K562 (cell line): ENCODE measurements around the gene CD84. TPM values are rescaled to one million over a fixed set of nuclear protein-coding genes. Genes with fewer than 3 reads are reported as not detected.

Experiments used
- BMI1 ChIP-seq: fragments of 150-350 bp; IDR thresholded peaks from 2 replicates; pipeline ENCODE4 v1.6.1; 2014; ENCODE audit warnings: low read length
- EP400 ChIP-seq: fragments of 450-650 bp; IDR thresholded peaks from 2 replicates; pipeline ENCODE4 v1.6.1; 2017; ENCODE audit warnings: antibody characterized with exemption, mild to moderate bottlenecking, moderate library complexity
- ETV5 ChIP-seq: sonication (generic); formaldehyde crosslinking; IDR thresholded peaks from 2 replicates; pipeline ENCODE4 v1.4.0; 2020; ENCODE audit warnings: low read depth, mild to moderate bottlenecking, missing genetic modification reagents
- GABPB1 ChIP-seq: sonication (generic); formaldehyde crosslinking; IDR thresholded peaks from 2 replicates; pipeline ENCODE4 v1.8.0; 2022; ENCODE audit warnings: mild to moderate bottlenecking, missing genetic modification reagents
- GATAD2B ChIP-seq: fragments of 450-650 bp; IDR thresholded peaks from 2 replicates; pipeline ENCODE4 v1.6.1; 2017; ENCODE audit warnings: mild to moderate bottlenecking, borderline replicate concordance
- HLTF ChIP-seq: fragments of 450-650 bp; IDR thresholded peaks from 2 replicates; pipeline ENCODE4 v1.6.1; 2016
- HNRNPK ChIP-seq: fragments of 200-400 bp; formaldehyde crosslinking; IDR thresholded peaks from one replicate; pipeline ENCODE4 v1.6.1; 2018; ENCODE audit warnings: mild to moderate bottlenecking, low read depth, low read length; ENCODE audit not compliant: poor library complexity, severe bottlenecking
- KAT8 ChIP-seq: fragments of 450-650 bp; IDR thresholded peaks from 2 replicates; pipeline ENCODE4 v1.6.1; 2016; ENCODE audit warnings: low read depth, mild to moderate bottlenecking
- MECOM ChIP-seq: fragments of 250-450 bp; sonication (Bioruptor Pico); IDR thresholded peaks from 2 replicates; pipeline ENCODE4 v1.8.0; 2022; ENCODE audit warnings: inconsistent platforms
- MLX ChIP-seq, 2 experiments: fragments of 450-650 bp in 1 of 2; sonication (generic) in 1 of 2; formaldehyde crosslinking; conservative IDR thresholded peaks; 2 replicates each; pipeline versions ENCODE4 v1.4.0 to v1.8.1; 2020 to 2022; ENCODE audit warnings: mild to moderate bottlenecking in 1 of 2, missing genetic modification reagents in 1 of 2
- PCBP1 ChIP-seq: fragments of 200-400 bp; formaldehyde crosslinking; IDR thresholded peaks from 2 replicates; pipeline ENCODE4 v1.6.1; 2018; ENCODE audit warnings: mild to moderate bottlenecking, low read depth, low read length; ENCODE audit not compliant: poor library complexity, severe bottlenecking
- POLR2B ChIP-seq: fragments of 450-650 bp; IDR thresholded peaks from 2 replicates; pipeline ENCODE4 v1.6.1; 2018; ENCODE audit warnings: low read depth; ENCODE audit not compliant: partially characterized antibody
- RNF2 ChIP-seq: sonication (generic); IDR thresholded peaks from 2 replicates; pipeline ENCODE4 v1.6.1; 2016
- SMAD3 ChIP-seq: fragments of 450-650 bp; formaldehyde crosslinking; conservative IDR thresholded peaks from 2 replicates; pipeline ENCODE4 v1.4.0; 2020; ENCODE audit warnings: mild to moderate bottlenecking
- TAF1 ChIP-seq: IDR thresholded peaks from 2 replicates; pipeline ENCODE4 v1.6.1; 2011; ENCODE audit warnings: mild to moderate bottlenecking, low read length, moderate library complexity; ENCODE audit not compliant: insufficient read depth, control insufficient read depth, severe bottlenecking; ENCODE audit errors: extremely low read depth
- XRCC5 ChIP-seq: fragments of 200-400 bp; formaldehyde crosslinking; IDR thresholded peaks from 2 replicates; pipeline ENCODE4 v1.6.1; 2017; ENCODE audit warnings: low read depth, mild to moderate bottlenecking, low read length
- ZKSCAN8 ChIP-seq: fragments of 200-800 bp; sonication (Bioruptor generic); IDR thresholded peaks from 2 replicates; pipeline ENCODE4 v1.6.1; 2016; ENCODE audit warnings: missing genetic modification characterization, missing compliant biosample characterization
- ZNF12 ChIP-seq: sonication (generic); formaldehyde crosslinking; IDR thresholded peaks from 2 replicates; pipeline ENCODE4 v1.4.0; 2020; ENCODE audit warnings: mild to moderate bottlenecking, missing genetic modification reagents
- ZNF121 ChIP-seq: sonication (generic); formaldehyde crosslinking; conservative IDR thresholded peaks from 2 replicates; pipeline ENCODE4 v1.8.0; 2022; ENCODE audit warnings: missing genetic modification reagents
- ZNF124 ChIP-seq: sonication (generic); formaldehyde crosslinking; IDR thresholded peaks from 2 replicates; pipeline ENCODE4 v1.8.1; 2022; ENCODE audit warnings: missing genetic modification reagents
- ZNF280B ChIP-seq: fragments of 250-450 bp; sonication (Bioruptor Pico); IDR thresholded peaks from 2 replicates; pipeline ENCODE4 v1.5.1; 2021; ENCODE audit warnings: mild to moderate bottlenecking
- ZNF324 ChIP-seq: fragments of 250-450 bp; sonication (Bioruptor Pico); IDR thresholded peaks from 2 replicates; pipeline ENCODE4 v1.4.0; 2020; ENCODE audit warnings: mild to moderate bottlenecking
- ZNF511 ChIP-seq: sonication (generic); formaldehyde crosslinking; IDR thresholded peaks from 2 replicates; pipeline ENCODE4 v1.8.0; 2022; ENCODE audit warnings: mild to moderate bottlenecking, missing genetic modification reagents
- ZNF696 ChIP-seq: fragments of 250-450 bp; sonication (Bioruptor Pico); conservative IDR thresholded peaks from 2 replicates; pipeline ENCODE4 v1.4.0; 2020; ENCODE audit warnings: mild to moderate bottlenecking, moderate library complexity
- polyA plus RNA-seq, 8 experiments: library from polyadenylated mRNA; depleted of rRNA in 4 of 8; stranded (reverse) in 5 of 8; unstranded in 3 of 8; fragments of >200 nt; fragmentation: Nextera tagmentation in 2 of 8; fragmentation: Illumina TruSeq in 1 of 8; extraction: Ambion mirVana in 2 of 8; extraction: Trizol in 1 of 8; gene quantifications; 2 replicates each; pipeline versions ENCODE4 v1.2.1 to v1.2.3, GENCODE V29; 2011 to 2014; ENCODE audit warnings: inconsistent platforms in 1 of 8, missing spikeins in 1 of 8
- total RNA-seq, 7 experiments: library from RNA; depleted of rRNA in 6 of 7; stranded (reverse); fragments of >200 nt in 6 of 7; fragmentation: Illumina TruSeq in 2 of 7; extraction: Trizol in 2 of 7; gene quantifications; 2 replicates each; pipeline versions ENCODE4 v1.2.1 to v1.2.3, GENCODE V29; 2011 to 2021; ENCODE audit warnings: low replicate concordance in 1 of 7
- TF ChIP-seq, protein P1 (sequence below): sonication (generic); formaldehyde crosslinking; IDR thresholded peaks from 2 replicates; pipeline ENCODE4 v1.8.0; 2022; ENCODE audit warnings: missing genetic modification reagents, mild to moderate bottlenecking, borderline replicate concordance

The CD84 gene
- total and polyA plus RNA-seq, 9 of the 15 experiments (the other 6 are each of a cell fraction or from before 2014, with no cell fraction given) = 0.82 to 6.8 (median 2.0) TPM

GRCh38 chr1:160539990-160540858, 39.1 kb downstream of the CD84 start (continued):
- no peak for TF ChIP-seq HNRNPK
- TF ChIP-seq RNF2 = peak; percentile 100
- peak; percentile 19 for TF ChIP-seq POLR2B
- no peak for TF ChIP-seq XRCC5
- TF ChIP-seq ZNF12 = no peak
- TF ChIP-seq ZNF124 (CRISPR knock-in tag) = no peak
- TF ChIP-seq, protein P1, sequence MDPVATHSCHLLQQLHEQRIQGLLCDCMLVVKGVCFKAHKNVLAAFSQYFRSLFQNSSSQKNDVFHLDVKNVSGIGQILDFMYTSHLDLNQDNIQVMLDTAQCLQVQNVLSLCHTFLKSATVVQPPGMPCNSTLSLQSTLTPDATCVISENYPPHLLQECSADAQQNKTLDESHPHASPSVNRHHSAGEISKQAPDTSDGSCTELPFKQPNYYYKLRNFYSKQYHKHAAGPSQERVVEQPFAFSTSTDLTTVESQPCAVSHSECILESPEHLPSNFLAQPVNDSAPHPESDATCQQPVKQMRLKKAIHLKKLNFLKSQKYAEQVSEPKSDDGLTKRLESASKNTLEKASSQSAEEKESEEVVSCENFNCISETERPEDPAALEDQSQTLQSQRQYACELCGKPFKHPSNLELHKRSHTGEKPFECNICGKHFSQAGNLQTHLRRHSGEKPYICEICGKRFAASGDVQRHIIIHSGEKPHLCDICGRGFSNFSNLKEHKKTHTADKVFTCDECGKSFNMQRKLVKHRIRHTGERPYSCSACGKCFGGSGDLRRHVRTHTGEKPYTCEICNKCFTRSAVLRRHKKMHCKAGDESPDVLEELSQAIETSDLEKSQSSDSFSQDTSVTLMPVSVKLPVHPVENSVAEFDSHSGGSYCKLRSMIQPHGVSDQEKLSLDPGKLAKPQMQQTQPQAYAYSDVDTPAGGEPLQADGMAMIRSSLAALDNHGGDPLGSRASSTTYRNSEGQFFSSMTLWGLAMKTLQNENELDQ (CRISPR knock-in tag) = no peak
- TF ChIP-seq KAT8 = no peak
- TF ChIP-seq ZNF511 (CRISPR knock-in tag) = no peak
- TF ChIP-seq ZKSCAN8 (CRISPR knock-in tag) = peak; percentile 92
- TF ChIP-seq ZNF324 (CRISPR knock-in tag) = no peak
- peak; percentile 84 for TF ChIP-seq TAF1
- no peak for TF ChIP-seq ZNF121
- no peak for TF ChIP-seq PCBP1
- no peak for TF ChIP-seq MECOM (CRISPR knock-in tag)
- TF ChIP-seq BMI1 = no peak
- no peak for TF ChIP-seq ZNF696 (CRISPR knock-in tag)
- TF ChIP-seq ZNF280B = no peak
- TF ChIP-seq HLTF = no peak
- peak; percentile 57; the same call in 1 of the 2 replicates for TF ChIP-seq GABPB1 (CRISPR knock-in tag)
- peak; percentile 97 for TF ChIP-seq GATAD2B
- peak; percentile 96 for TF ChIP-seq SMAD3
- peak; percentile 76 for TF ChIP-seq EP400
- TF ChIP-seq ETV5 = peak; percentile 98
- no peak for TF ChIP-seq MLX (CRISPR knock-in tag; conservative IDR thresholded peaks at IDR 0.05)
